Activated T-helper 1 cell treated with anti-CD3 and anti-CD28 coated beads, Interleukin-2, amount 50 U/mL, for 16 hours (primary cell): ENCODE results near the gene UBE4A.

ENCODE experiments used
- DNase-seq, 2 donors: peaks; one replicate each; pipeline ENCODE4 v3.0.0-alpha.2; 2020; ENCODE audit warnings: low read depth in 1 of 2, low spot score in 1 of 2

UBE4A gene

GRCh38 chr11:118436639-118437207, 77.3 kb downstream of the UBE4A start:
- peak; percentile 12 to 17 for DNase-seq

GRCh38 chr11:118437208-118438125, 78.1 kb downstream of the UBE4A start:
- peak; percentile 21 to 37 for DNase-seq

- DNase-seq, result peak in 1 of 2 donors; percentile 31
Measured at GRCh38 chr11:118438314-118438931, 79.0 kb downstream of the UBE4A start.

- DNase-seq, result no peak
Measured at GRCh38 chr11:118439646-118440045, 80.2 kb downstream of the UBE4A start.

- no peak for DNase-seq
Measured at GRCh38 chr11:118441770-118442275, 82.4 kb downstream of the UBE4A start.

- no peak for DNase-seq
Measured at GRCh38 chr11:118442301-118442700, 82.9 kb downstream of the UBE4A start.

- no peak for DNase-seq
Measured at GRCh38 chr11:118442908-118443589, 83.6 kb downstream of the UBE4A start.

GRCh38 chr11:118443590-118444218, 84.3 kb downstream of the UBE4A start:
- DNase-seq, result no peak

- DNase-seq, result no peak
Measured at GRCh38 chr11:118447423-118447822, 88.0 kb downstream of the UBE4A start.

GRCh38 chr11:118448294-118448693, 88.9 kb downstream of the UBE4A start:
- DNase-seq, result no peak
